ENCODE results near the gene CADPS. TPM values are rescaled to one million over a fixed set of nuclear protein-coding genes. Genes with fewer than 3 reads are reported as not detected.

CADPS gene
- polyA plus RNA-seq, 2 donors: 0.09 to 0.20 TPM

DNA sequence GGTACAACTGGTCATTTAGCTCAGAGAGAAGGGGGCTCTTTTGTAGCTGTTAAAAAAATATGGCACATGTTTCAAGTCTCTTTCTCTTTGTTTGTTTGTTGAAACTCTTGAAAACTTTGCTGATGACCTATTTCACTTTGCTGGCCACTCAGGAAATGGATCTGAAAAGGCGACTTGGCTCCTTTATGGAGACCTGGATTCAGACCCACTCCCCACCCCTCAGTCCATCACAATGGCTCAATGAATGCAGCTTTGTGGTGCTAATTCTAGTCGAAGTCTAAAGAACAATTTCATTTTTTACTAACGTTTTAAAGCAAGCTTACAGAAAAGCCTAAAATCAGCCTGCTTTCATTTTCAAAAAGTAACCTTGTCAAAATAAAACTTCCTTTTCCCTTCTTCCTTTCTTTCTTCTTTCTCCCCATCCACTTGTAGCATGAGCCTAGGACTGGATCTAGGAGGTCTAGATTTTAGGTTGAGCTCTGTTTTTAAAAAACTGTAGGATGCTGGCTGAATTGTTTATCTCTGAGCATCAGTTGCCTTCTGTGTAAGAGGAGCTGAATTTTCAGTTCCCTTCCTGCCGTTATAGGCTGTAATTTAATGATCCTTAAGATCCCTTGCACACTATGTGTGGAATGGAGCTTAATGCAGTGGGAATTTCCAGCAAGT, 336.4 kb downstream of the CADPS start:
- Histone ChIP-seq H3K4me1 (ENCODE audit: control insufficient read depth in 2 of 2, insufficient read depth in 2 of 2, low read length in 1 of 2) (no peaks in the 10 kb centered on the region), H3K27ac (ENCODE audit: low read depth in 2 of 2, low read length in 1 of 2) (no peak overlapping the region), H3K27me3 (ENCODE audit: control insufficient read depth in 1 of 2, insufficient read depth in 2 of 2, low read length in 2 of 2) (no peaks in the 10 kb centered on the region), H3K36me3 (ENCODE audit: control insufficient read depth in 2 of 2, insufficient read depth in 2 of 2, low read length in 1 of 2) (no peaks in the 10 kb centered on the region), H3K9me3 (ENCODE audit: control insufficient read depth in 2 of 2, insufficient read depth in 1 of 2, low read depth in 1 of 2, low read length in 1 of 2) (no peaks in the 10 kb centered on the region), H3K4me3 (ENCODE audit: low read depth in 1 of 2, low read length in 2 of 2) (no peak overlapping the region)
- WGBS, 2 donors: 33 to 41% methylated on average over 4 of the region's 4 CpGs

DNA sequence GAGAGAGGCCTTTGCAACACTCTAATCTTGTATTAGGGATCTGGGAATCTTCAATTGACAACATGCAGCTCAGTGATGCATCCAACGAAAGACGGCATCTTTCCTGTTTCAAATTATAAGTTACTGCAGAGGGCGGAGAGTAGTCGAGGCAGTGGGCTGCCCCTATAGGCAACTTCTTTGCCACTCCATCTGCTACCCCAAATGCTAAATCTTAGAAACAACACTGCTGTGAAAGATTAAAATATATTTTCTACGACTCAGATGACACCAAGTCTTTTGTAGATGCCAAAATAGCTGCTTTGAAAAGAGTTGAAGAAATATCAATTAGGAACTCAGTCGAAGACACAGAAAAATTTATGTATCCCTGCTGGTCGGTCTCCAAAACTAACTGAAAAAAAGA, 340.9 kb downstream of the CADPS start:
- Histone ChIP-seq H3K4me1 (ENCODE audit: control insufficient read depth in 2 of 2, insufficient read depth in 2 of 2, low read length in 1 of 2) (no peaks in the 10 kb centered on the region), H3K9me3 (ENCODE audit: control insufficient read depth in 2 of 2, insufficient read depth in 1 of 2, low read depth in 1 of 2, low read length in 1 of 2) (no peaks in the 10 kb centered on the region), H3K27me3 (ENCODE audit: control insufficient read depth in 1 of 2, insufficient read depth in 2 of 2, low read length in 2 of 2) (no peaks in the 10 kb centered on the region), H3K27ac (ENCODE audit: low read depth in 2 of 2, low read length in 1 of 2) (no peak overlapping the region), H3K4me3 (ENCODE audit: low read depth in 1 of 2, low read length in 2 of 2) (no peak overlapping the region), H3K36me3 (ENCODE audit: control insufficient read depth in 2 of 2, insufficient read depth in 2 of 2, low read length in 1 of 2) (no peaks in the 10 kb centered on the region)
- 86 to 87% methylated on average over 7 of the region's 7 CpGs for WGBS, 2 donors

DNA sequence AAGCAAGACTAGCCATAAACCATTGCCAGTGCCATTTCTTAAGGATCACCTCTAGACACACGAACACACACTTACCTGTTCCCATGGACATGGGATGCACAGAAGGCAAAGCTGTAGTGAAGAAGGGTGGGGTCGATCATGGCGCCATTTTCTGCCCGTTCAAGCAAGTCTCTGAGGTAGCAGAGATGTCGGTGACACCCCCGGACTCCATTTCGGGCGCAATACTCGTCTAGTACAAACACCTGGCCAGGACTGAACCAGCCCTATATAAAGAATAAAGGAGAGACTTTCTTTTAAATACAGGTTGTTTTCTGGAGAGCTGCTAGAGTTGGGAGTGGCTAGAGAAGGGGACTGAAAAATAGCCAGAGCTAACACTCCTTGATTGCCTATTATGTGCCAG, 342.4 kb downstream of the CADPS start:
- H3K36me3 ChIP-seq (ENCODE audit: control insufficient read depth in 2 of 2, insufficient read depth in 2 of 2, low read length in 1 of 2): no peaks in the 10 kb centered on the region
- no peak overlapping the region for H3K4me3 ChIP-seq (ENCODE audit: low read depth in 1 of 2, low read length in 2 of 2)
- no peak overlapping the region for H3K27ac ChIP-seq (ENCODE audit: low read depth in 2 of 2, low read length in 1 of 2)
- H3K4me1 ChIP-seq (ENCODE audit: control insufficient read depth in 2 of 2, insufficient read depth in 2 of 2, low read length in 1 of 2): no peaks in the 10 kb centered on the region
- WGBS, 2 donors: 86 to 87% methylated on average over 9 of the region's 9 CpGs
- H3K9me3 ChIP-seq (ENCODE audit: control insufficient read depth in 2 of 2, insufficient read depth in 1 of 2, low read depth in 1 of 2, low read length in 1 of 2): no peaks in the 10 kb centered on the region
- no peaks in the 10 kb centered on the region for H3K27me3 ChIP-seq (ENCODE audit: control insufficient read depth in 1 of 2, insufficient read depth in 2 of 2, low read length in 2 of 2)

DNA sequence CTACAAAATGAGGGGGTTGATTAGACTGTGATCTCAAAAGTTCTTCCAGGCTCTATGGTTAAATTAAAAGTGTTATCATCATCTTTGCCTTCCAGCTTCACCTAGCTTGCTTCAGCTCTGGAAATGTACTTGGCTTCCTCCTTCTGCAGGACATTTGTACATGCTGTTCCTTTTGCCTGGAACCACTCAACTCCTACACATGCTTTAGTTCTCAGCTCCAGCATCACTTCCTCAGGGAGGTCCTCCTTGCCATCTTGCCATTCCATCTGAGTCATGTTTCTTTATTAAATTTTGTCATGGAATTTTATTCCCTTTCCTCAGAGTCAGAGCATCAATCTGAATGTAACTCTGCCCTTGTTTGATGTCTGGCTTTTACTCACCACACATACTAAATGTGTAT, 343.2 kb downstream of the CADPS start:
- H3K4me3 ChIP-seq (ENCODE audit: low read depth in 1 of 2, low read length in 2 of 2): no peak overlapping the region
- no peak overlapping the region for H3K27ac ChIP-seq (ENCODE audit: low read depth in 2 of 2, low read length in 1 of 2)
- no peaks in the 10 kb centered on the region for H3K9me3 ChIP-seq (ENCODE audit: control insufficient read depth in 2 of 2, insufficient read depth in 1 of 2, low read depth in 1 of 2, low read length in 1 of 2)
- no peaks in the 10 kb centered on the region for H3K4me1 ChIP-seq (ENCODE audit: control insufficient read depth in 2 of 2, insufficient read depth in 2 of 2, low read length in 1 of 2)
- no peaks in the 10 kb centered on the region for H3K27me3 ChIP-seq (ENCODE audit: control insufficient read depth in 1 of 2, insufficient read depth in 2 of 2, low read length in 2 of 2)
- no peaks in the 10 kb centered on the region for H3K36me3 ChIP-seq (ENCODE audit: control insufficient read depth in 2 of 2, insufficient read depth in 2 of 2, low read length in 1 of 2)

DNA sequence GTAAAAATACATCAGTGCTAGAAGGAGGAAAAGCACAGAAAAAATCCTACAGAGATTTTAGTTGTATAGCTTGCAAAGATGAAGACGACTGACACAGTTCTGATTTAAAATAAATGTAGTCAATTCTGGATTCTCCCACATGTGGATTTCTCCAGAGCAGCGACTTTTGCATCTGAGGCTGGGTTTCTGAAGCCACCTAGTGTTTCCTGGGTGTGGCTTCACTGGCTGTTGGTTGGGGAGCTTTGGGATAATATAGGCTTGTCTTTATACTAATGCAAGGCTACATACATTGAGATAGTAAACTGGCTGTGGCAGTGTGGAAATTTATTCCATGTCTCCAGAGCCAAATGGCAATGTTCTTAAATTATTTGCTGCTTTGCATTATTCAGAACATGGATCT, 343.7 kb downstream of the CADPS start:
- H3K27ac ChIP-seq (ENCODE audit: low read depth in 2 of 2, low read length in 1 of 2): no peak overlapping the region
- 37 to 43% methylated on average over 2 of the region's 2 CpGs for WGBS, 2 donors
- H3K36me3 ChIP-seq (ENCODE audit: control insufficient read depth in 2 of 2, insufficient read depth in 2 of 2, low read length in 1 of 2): no peaks in the 10 kb centered on the region
- no peaks in the 10 kb centered on the region for H3K4me1 ChIP-seq (ENCODE audit: control insufficient read depth in 2 of 2, insufficient read depth in 2 of 2, low read length in 1 of 2)
- no peak overlapping the region for H3K4me3 ChIP-seq (ENCODE audit: low read depth in 1 of 2, low read length in 2 of 2)
- no peaks in the 10 kb centered on the region for H3K27me3 ChIP-seq (ENCODE audit: control insufficient read depth in 1 of 2, insufficient read depth in 2 of 2, low read length in 2 of 2)
- no peaks in the 10 kb centered on the region for H3K9me3 ChIP-seq (ENCODE audit: control insufficient read depth in 2 of 2, insufficient read depth in 1 of 2, low read depth in 1 of 2, low read length in 1 of 2)

DNA sequence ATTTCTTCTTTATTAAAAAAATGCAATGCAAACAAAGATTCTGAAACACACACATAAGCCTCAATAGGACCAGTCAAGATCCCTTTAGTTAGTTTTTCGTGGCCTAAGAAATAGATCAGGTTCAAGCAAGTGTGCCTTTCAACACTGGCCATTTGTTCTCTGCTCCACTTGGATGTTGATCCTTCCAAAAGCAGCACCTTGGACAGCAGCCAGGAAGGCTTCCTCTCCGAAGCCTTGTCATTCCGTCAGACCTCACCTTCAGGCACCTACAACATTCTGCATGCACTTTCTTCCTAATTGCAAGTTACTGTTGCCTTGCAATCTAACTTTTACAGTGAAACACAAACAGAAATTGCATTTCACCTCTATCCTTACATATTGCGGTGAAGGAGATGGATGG, 346.0 kb downstream of the CADPS start:
- no peaks in the 10 kb centered on the region for H3K9me3 ChIP-seq (ENCODE audit: control insufficient read depth in 2 of 2, insufficient read depth in 1 of 2, low read depth in 1 of 2, low read length in 1 of 2)
- no peaks in the 10 kb centered on the region for H3K27me3 ChIP-seq (ENCODE audit: control insufficient read depth in 1 of 2, insufficient read depth in 2 of 2, low read length in 2 of 2)
- no peak overlapping the region for H3K4me3 ChIP-seq (ENCODE audit: low read depth in 1 of 2, low read length in 2 of 2)
- no peaks in the 10 kb centered on the region for H3K4me1 ChIP-seq (ENCODE audit: control insufficient read depth in 2 of 2, insufficient read depth in 2 of 2, low read length in 1 of 2)
- 33 to 37% methylated on average over 4 of the region's 4 CpGs for WGBS, 2 donors
- H3K27ac ChIP-seq (ENCODE audit: low read depth in 2 of 2, low read length in 1 of 2): no peak overlapping the region
- no peaks in the 10 kb centered on the region for H3K36me3 ChIP-seq (ENCODE audit: control insufficient read depth in 2 of 2, insufficient read depth in 2 of 2, low read length in 1 of 2)

DNA sequence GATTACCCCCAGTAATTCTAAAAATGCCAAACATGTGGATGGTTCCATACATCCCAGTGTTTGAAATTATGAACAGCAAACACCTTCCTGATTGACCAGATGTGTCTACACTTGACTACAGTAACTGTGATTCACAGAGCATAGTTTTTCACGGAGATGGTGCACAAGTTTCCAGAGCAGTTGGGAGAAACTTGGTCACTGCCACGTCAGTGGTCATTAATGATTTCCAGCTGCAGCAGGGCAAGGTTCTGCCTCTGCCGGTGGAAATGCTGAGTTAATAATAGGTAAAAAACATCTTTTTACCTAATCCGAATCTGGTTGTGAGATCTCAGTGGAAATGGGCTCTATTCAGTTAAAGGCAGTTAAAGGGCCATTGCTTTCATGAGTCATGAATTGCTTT, 347.7 kb downstream of the CADPS start:
- Histone ChIP-seq H3K27ac (ENCODE audit: low read depth in 2 of 2, low read length in 1 of 2) (no peak overlapping the region), H3K36me3 (ENCODE audit: control insufficient read depth in 2 of 2, insufficient read depth in 2 of 2, low read length in 1 of 2) (no peaks in the 10 kb centered on the region), H3K9me3 (ENCODE audit: control insufficient read depth in 2 of 2, insufficient read depth in 1 of 2, low read depth in 1 of 2, low read length in 1 of 2) (no peaks in the 10 kb centered on the region), H3K4me1 (ENCODE audit: control insufficient read depth in 2 of 2, insufficient read depth in 2 of 2, low read length in 1 of 2) (no peaks in the 10 kb centered on the region), H3K4me3 (ENCODE audit: low read depth in 1 of 2, low read length in 2 of 2) (no peak overlapping the region), H3K27me3 (ENCODE audit: control insufficient read depth in 1 of 2, insufficient read depth in 2 of 2, low read length in 2 of 2) (no peaks in the 10 kb centered on the region)
- 77 to 81% methylated on average over 4 of the region's 4 CpGs for WGBS, 2 donors

DNA sequence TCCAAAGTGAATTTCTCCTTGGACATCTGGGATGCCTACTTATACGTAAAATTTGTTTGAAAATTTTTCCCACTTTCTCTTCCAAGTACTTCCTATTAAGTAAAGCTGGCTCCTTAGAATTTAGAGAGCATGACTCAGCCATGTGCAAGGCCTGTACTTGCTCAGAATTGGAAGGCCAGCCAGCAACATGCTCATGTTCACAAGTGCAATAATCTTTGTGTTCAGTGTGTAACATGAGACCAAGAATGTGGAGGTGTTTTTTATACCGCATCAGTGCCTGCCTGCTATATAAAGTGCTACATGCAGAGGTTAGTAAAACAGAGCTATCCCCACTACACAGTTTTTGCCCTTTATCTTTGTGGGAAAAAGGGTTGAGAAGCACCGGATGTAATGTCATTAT, 349.9 kb downstream of the CADPS start:
- Histone ChIP-seq H3K4me1 (ENCODE audit: control insufficient read depth in 2 of 2, insufficient read depth in 2 of 2, low read length in 1 of 2) (no peaks in the 10 kb centered on the region), H3K36me3 (ENCODE audit: control insufficient read depth in 2 of 2, insufficient read depth in 2 of 2, low read length in 1 of 2) (no peaks in the 10 kb centered on the region), H3K4me3 (ENCODE audit: low read depth in 1 of 2, low read length in 2 of 2) (no peak overlapping the region), H3K9me3 (ENCODE audit: control insufficient read depth in 2 of 2, insufficient read depth in 1 of 2, low read depth in 1 of 2, low read length in 1 of 2) (no peaks in the 10 kb centered on the region), H3K27ac (ENCODE audit: low read depth in 2 of 2, low read length in 1 of 2) (no peak overlapping the region), H3K27me3 (ENCODE audit: control insufficient read depth in 1 of 2, insufficient read depth in 2 of 2, low read length in 2 of 2) (no peaks in the 10 kb centered on the region)
- WGBS, 2 donors: 36 to 69% methylated on average over 3 of the region's 3 CpGs

DNA sequence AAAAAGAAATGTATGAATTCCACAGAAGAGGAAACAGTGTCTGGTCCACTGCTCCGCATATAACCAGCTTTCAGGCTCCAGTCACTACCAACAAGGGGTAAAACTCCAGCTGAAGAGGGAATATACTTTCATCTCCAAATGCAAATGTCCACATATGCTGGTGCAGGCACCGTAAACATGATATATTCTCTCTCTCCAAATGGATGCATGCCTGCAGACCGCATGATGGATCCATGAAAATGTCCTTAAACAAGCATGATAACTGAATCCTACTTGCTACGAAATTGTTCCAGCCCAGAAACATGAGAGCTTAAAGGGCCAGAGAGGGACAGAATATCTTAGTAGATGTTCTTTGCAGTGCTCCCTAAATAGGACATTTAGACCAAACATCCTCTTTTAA, 351.5 kb downstream of the CADPS start:
- H3K4me1 ChIP-seq (ENCODE audit: control insufficient read depth in 2 of 2, insufficient read depth in 2 of 2, low read length in 1 of 2): no peaks in the 10 kb centered on the region
- no peaks in the 10 kb centered on the region for H3K9me3 ChIP-seq (ENCODE audit: control insufficient read depth in 2 of 2, insufficient read depth in 1 of 2, low read depth in 1 of 2, low read length in 1 of 2)
- H3K27me3 ChIP-seq (ENCODE audit: control insufficient read depth in 1 of 2, insufficient read depth in 2 of 2, low read length in 2 of 2): no peaks in the 10 kb centered on the region
- H3K27ac ChIP-seq (ENCODE audit: low read depth in 2 of 2, low read length in 1 of 2): no peak overlapping the region
- WGBS, 2 donors: 83 to 90% methylated on average over 4 of the region's 4 CpGs
- H3K36me3 ChIP-seq (ENCODE audit: control insufficient read depth in 2 of 2, insufficient read depth in 2 of 2, low read length in 1 of 2): no peaks in the 10 kb centered on the region
- H3K4me3 ChIP-seq (ENCODE audit: low read depth in 1 of 2, low read length in 2 of 2): no peak overlapping the region

DNA sequence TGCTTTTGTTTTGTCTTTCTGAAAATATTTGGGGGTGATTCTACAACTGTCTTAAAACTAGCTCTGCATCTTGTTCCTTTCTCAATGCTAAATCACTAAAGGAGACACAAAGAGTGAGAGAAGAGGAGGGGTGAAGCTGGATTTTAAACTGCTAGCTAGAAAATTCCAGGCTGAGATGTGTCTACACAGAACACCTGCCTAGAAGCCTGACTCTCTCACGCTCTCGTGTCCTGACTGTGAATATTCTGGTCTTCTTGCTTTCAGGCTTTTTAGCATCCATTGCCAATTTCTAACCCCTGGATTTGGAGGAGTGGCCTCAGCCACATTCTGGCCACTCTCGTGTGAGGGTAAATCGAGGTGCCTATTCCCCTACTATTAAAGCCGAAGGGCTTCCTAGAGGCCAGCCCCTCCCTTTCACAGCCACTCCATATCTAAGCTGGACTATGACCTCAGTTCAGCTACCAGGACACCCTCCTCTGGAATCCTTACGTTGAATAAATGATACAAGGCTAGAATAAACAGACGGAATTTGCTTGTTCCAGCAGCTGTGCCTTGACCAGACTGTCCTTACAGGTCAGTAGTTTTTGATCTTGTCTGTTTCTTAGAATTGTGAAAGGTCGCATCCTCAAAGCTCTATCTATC, 353.6 kb downstream of the CADPS start:
- Histone ChIP-seq H3K4me3 (ENCODE audit: low read depth in 1 of 2, low read length in 2 of 2) (no peak overlapping the region), H3K27me3 (ENCODE audit: control insufficient read depth in 1 of 2, insufficient read depth in 2 of 2, low read length in 2 of 2) (no peaks in the 10 kb centered on the region), H3K9me3 (ENCODE audit: control insufficient read depth in 2 of 2, insufficient read depth in 1 of 2, low read depth in 1 of 2, low read length in 1 of 2) (no peaks in the 10 kb centered on the region), H3K4me1 (ENCODE audit: control insufficient read depth in 2 of 2, insufficient read depth in 2 of 2, low read length in 1 of 2) (no peaks in the 10 kb centered on the region), H3K27ac (ENCODE audit: low read depth in 2 of 2, low read length in 1 of 2) (no peak overlapping the region), H3K36me3 (ENCODE audit: control insufficient read depth in 2 of 2, insufficient read depth in 2 of 2, low read length in 1 of 2) (no peaks in the 10 kb centered on the region)
- WGBS, 2 donors: 70 to 84% methylated on average over 8 of the region's 8 CpGs
